Keratinocyte (primary cell): ENCODE data around the gene PRPSAP1. TPM values are rescaled to one million over a fixed set of nuclear protein-coding genes. Genes with fewer than 3 reads are reported as not detected.

Source experiments
- DNase-seq: peaks from one replicate; pipeline ENCODE4 v3.0.0-alpha.2; 2011; ENCODE audit warnings: low read depth, missing footprints, low spot score
- FAIRE-seq: peaks from 2 replicates; lab custom pipeline; 2011; peaks lifted over from hg19 to GRCh38; lab: Jason Lieb, UNC
- H2AFZ ChIP-seq: 2 replicates; pipeline ENCODE4 v1.6.0; 2012; ENCODE audit warnings: low read length, control low read depth, inconsistent platforms; ENCODE audit not compliant: control insufficient read depth
- H3K27ac ChIP-seq: 2 replicates; pipeline ENCODE4 v1.5.1; 2011; ENCODE audit warnings: low read length; ENCODE audit not compliant: control insufficient read depth, insufficient read depth
- H3K27me3 ChIP-seq: 3 replicates; pipeline ENCODE4 v1.6.0; 2011; ENCODE audit warnings: low read length; ENCODE audit not compliant: control insufficient read depth, insufficient read depth; ENCODE audit errors: extremely low read depth
- H3K36me3 ChIP-seq, 2 experiments: 2 replicates in 1 of 2; 3 replicates in 1 of 2; pipeline ENCODE4 v1.5.1; 2011; ENCODE audit warnings: low read length in 2 of 2, mild to moderate bottlenecking in 1 of 2; ENCODE audit not compliant: control insufficient read depth in 2 of 2, insufficient read depth in 2 of 2; ENCODE audit errors: extremely low read depth in 1 of 2
- H3K4me1 ChIP-seq: 3 replicates; pipeline ENCODE4 v1.5.1; 2011; ENCODE audit warnings: low read length; ENCODE audit not compliant: control insufficient read depth, insufficient read depth; ENCODE audit errors: extremely low read depth
- H3K4me2 ChIP-seq: 3 replicates; pipeline ENCODE4 v1.6.0; 2011; ENCODE audit warnings: low read depth, low read length; ENCODE audit not compliant: control insufficient read depth, insufficient read depth; ENCODE audit errors: extremely low read depth
- H3K4me3 ChIP-seq, 3 experiments: fragments of 200-600 bp in 1 of 3; sonication (generic) in 1 of 3; 2 replicates in 2 of 3; 3 replicates in 1 of 3; pipeline ENCODE4 v1.5.1; 2011 to 2016; ENCODE audit warnings: low read length in 3 of 3, mild to moderate bottlenecking in 3 of 3, control low read depth in 2 of 3, inconsistent platforms in 1 of 3, low read depth in 1 of 3, mixed read lengths in 1 of 3, mixed run types in 1 of 3, moderate library complexity in 1 of 3; ENCODE audit not compliant: control insufficient read depth in 2 of 3, insufficient read depth in 2 of 3; ENCODE audit errors: extremely low read depth in 1 of 3
- H3K79me2 ChIP-seq: 2 replicates; pipeline ENCODE4 v1.6.0; 2012; ENCODE audit warnings: low read length; ENCODE audit not compliant: control insufficient read depth, insufficient read depth
- H3K9ac ChIP-seq: 3 replicates; pipeline ENCODE4 v1.6.0; 2011; ENCODE audit warnings: low read length; ENCODE audit not compliant: control insufficient read depth, insufficient read depth; ENCODE audit errors: extremely low read depth
- H3K9me1 ChIP-seq: 3 replicates; pipeline ENCODE4 v1.6.0; 2011; ENCODE audit warnings: low read length; ENCODE audit not compliant: control insufficient read depth, insufficient read depth; ENCODE audit errors: extremely low read depth
- H3K9me3 ChIP-seq: 2 replicates; pipeline ENCODE4 v1.5.1; 2012; ENCODE audit warnings: low read depth, low read length; ENCODE audit not compliant: control insufficient read depth
- H4K20me1 ChIP-seq: 3 replicates; pipeline ENCODE4 v1.6.0; 2011; ENCODE audit warnings: low read length; ENCODE audit not compliant: control insufficient read depth, insufficient read depth; ENCODE audit errors: extremely low read depth
- EZH2 ChIP-seq: IDR thresholded peaks from one replicate; pipeline ENCODE4 v1.6.1; 2012; ENCODE audit warnings: inconsistent platforms, mild to moderate bottlenecking, low read length, moderate library complexity
- dilution Hi-C: fragments of 300-500 bp; cut with MboI; formaldehyde crosslinking; loops from one replicate; pipeline ENCODE4 v1.7.0; 2020; ENCODE audit warnings: low sequenced_read_pairs; ENCODE audit not compliant: extremely low pct_ligation_motif_present
- polyA plus RNA-seq, 5 experiments: library from polyadenylated mRNA; depleted of rRNA in 3 of 5; stranded (reverse) in 3 of 5; stranded (forward) in 1 of 5; unstranded in 1 of 5; fragments of >200 nt; gene quantifications; 1 replicate in 1 of 5; 2 replicates in 3 of 5; 3 replicates in 1 of 5; pipeline versions ENCODE4 v1.2.1 to v1.2.3, GENCODE V29; 2011 to 2012; ENCODE audit warnings: missing spikeins in 2 of 5, low read depth in 1 of 5, low replicate concordance in 1 of 5
- TF ChIP-seq, protein P1 (sequence below), 3 experiments: IDR thresholded peaks in 1 of 3; conservative IDR thresholded peaks in 1 of 3; optimal IDR thresholded peaks in 1 of 3; 2 replicates in 2 of 3; 3 replicates in 1 of 3; pipeline versions ENCODE3 to v1.5.1; 2011; ENCODE audit warnings: low read length in 3 of 3, mild to moderate bottlenecking in 3 of 3, moderate library complexity in 2 of 3, control low read depth in 1 of 3, inconsistent platforms in 1 of 3; ENCODE audit not compliant: insufficient read depth in 2 of 3; ENCODE audit errors: extremely low read depth in 1 of 3

The PRPSAP1 gene
- polyA plus RNA-seq, 1 donor (not counting 4 experiments of a cell fraction or from before 2014, with no cell fraction given): 51.4 TPM

DNA sequence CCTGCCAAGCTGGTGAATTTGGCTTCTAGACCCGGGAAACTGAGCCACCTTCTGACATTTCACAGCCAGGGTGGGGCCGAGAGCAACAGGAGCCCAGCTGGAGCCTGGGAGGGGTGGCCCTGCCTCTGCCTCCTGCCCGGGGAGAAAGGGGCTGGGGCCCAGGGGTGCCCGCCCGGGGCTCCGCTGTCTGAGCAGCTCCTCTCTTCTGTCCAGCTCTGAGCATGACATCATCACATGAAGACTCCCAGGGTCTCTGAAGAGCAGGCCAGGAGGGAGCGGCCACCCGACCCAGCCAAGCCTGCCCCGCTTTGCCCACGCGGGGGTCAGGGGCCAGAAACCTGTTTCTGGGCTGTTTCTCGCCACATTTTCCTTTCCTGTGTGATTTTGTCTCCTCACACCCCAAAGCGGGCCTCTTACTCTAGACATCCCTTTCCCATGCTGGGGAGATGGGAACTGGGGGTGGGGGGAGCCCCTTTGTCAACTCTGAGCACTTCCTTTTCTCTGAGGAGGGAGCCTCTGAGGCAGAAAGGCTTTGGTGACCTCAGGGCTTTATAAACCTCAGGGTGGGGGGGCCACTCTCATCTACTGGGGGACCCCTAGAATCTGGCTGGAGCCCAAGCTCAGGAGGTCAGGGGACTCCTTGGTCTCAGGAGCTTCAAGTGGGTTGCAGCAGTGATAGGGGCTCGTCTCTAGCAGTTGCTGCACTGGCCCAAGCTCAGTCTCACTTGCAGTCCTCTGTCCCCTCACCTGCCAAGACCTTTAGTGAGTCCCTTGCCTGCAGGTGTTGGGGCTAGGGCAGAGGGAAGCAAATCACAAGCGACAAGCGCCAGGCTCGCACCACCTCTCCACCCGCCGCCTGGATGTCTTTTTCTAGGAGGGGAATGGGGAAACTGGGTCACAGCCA, 80.9 kb downstream of the PRPSAP1 start:
- no peaks in the 10 kb centered on the region for H3K27me3 ChIP-seq
- FAIRE-seq (no peak), DNase-seq (no peak)
- peaks cover 8% of the 10 kb centered on the region for H3K79me2 ChIP-seq
- no peak overlapping the region for H2AFZ ChIP-seq
- peaks cover 22% of the 10 kb centered on the region for H3K4me1 ChIP-seq
- dilution Hi-C loops: no loop called here
- no peaks in the 10 kb centered on the region for H3K9me3 ChIP-seq
- H3K9me1 ChIP-seq: no peaks in the 10 kb centered on the region
- H3K36me3 ChIP-seq: peaks cover 6 to 12% of the 10 kb centered on the region in 2 experiments
- TF ChIP-seq EZH2: no peak
- TF ChIP-seq, protein P1, sequence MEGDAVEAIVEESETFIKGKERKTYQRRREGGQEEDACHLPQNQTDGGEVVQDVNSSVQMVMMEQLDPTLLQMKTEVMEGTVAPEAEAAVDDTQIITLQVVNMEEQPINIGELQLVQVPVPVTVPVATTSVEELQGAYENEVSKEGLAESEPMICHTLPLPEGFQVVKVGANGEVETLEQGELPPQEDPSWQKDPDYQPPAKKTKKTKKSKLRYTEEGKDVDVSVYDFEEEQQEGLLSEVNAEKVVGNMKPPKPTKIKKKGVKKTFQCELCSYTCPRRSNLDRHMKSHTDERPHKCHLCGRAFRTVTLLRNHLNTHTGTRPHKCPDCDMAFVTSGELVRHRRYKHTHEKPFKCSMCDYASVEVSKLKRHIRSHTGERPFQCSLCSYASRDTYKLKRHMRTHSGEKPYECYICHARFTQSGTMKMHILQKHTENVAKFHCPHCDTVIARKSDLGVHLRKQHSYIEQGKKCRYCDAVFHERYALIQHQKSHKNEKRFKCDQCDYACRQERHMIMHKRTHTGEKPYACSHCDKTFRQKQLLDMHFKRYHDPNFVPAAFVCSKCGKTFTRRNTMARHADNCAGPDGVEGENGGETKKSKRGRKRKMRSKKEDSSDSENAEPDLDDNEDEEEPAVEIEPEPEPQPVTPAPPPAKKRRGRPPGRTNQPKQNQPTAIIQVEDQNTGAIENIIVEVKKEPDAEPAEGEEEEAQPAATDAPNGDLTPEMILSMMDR (optimal IDR thresholded peaks at IDR 0.05 in 1 of 3, IDR thresholded peaks at IDR 0.05 in 1 of 3, conservative IDR thresholded peaks at IDR 0.05 in 1 of 3; ENCODE audit: extremely low read depth in 1 of 3, insufficient read depth in 2 of 3, low read length in 3 of 3): no peak
- H4K20me1 ChIP-seq: no peaks in the 10 kb centered on the region
- H3K27ac ChIP-seq: no peak overlapping the region
- no peak overlapping the region for H3K4me3 ChIP-seq
- no peak overlapping the region for H3K9ac ChIP-seq
- H3K4me2 ChIP-seq: no peak overlapping the region

DNA sequence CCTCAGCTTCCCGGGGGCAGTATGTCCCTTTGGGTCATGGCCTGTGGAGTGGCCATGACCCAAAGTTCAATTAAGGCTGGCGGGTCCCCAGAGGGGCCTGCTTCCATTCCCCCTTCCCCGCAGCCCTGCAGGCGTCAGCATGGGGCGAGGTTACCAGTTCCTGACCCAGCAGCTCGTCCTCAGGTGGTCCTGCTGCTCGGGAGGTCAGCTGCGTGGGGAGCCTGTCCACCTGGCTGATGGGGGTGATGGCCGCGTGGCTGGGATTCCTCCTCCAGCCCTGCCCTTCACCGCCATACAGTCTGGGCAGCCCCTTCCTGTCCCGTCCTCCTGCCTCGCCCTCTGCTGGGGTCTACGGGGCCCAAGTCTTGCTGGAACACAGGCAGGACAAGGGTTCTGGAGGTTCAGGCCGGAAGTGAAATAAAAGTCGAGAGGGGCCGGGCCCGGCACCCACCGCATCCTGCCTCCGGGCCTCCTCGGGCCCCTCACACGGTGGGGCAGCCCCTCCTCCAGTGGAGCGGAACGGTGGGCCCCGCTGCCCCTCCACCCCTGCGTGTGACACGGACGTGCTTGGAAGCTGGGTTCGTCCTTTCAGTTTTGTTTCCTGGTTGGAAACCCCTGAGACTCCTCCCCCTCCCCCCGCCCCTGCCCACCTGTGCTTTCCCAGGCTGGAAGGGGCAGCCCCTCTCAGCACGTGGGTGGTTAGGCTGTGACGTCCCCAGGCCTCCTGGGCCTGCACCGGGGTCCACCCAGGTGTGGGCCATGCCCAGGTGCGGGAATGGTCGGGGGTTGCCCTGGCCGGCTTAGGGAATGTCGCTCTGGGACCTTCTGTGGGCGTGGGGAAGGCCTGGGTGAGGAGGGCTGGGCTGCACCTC, 81.8 kb downstream of the PRPSAP1 start:
- peak overlapping the region; percentile 37 for H3K9ac ChIP-seq
- H3K4me3 ChIP-seq: no peak overlapping the region
- H3K79me2 ChIP-seq: peaks cover 12% of the 10 kb centered on the region
- no peaks in the 10 kb centered on the region for H3K9me1 ChIP-seq
- peaks cover 6 to 12% of the 10 kb centered on the region in 2 experiments for H3K36me3 ChIP-seq
- dilution Hi-C loops: no loop called here
- H3K4me2 ChIP-seq: peak overlapping the region; percentile 48
- no peak for TF ChIP-seq EZH2
- TF ChIP-seq, protein P1 (optimal IDR thresholded peaks at IDR 0.05 in 1 of 3, IDR thresholded peaks at IDR 0.05 in 1 of 3, conservative IDR thresholded peaks at IDR 0.05 in 1 of 3; ENCODE audit: extremely low read depth in 1 of 3, insufficient read depth in 2 of 3, low read length in 3 of 3): no peak
- FAIRE-seq (no peak), DNase-seq (no peak)
- no peaks in the 10 kb centered on the region for H4K20me1 ChIP-seq
- no peak overlapping the region for H2AFZ ChIP-seq
- H3K9me3 ChIP-seq: no peaks in the 10 kb centered on the region
- no peak overlapping the region for H3K27ac ChIP-seq
- H3K27me3 ChIP-seq: no peaks in the 10 kb centered on the region
- peaks cover 31% of the 10 kb centered on the region for H3K4me1 ChIP-seq
